Jurkat, Clone E6-1 (cell line): ENCODE results near the gene TBC1D2.

Experiments used
- DNase-seq: peaks from one replicate; pipeline ENCODE4 v3.0.0-alpha.2; 2011; ENCODE audit warnings: low read depth, low spot score
- H3K4me3 ChIP-seq: 2 replicates; pipeline ENCODE4 v1.5.1; 2011; ENCODE audit warnings: mild to moderate bottlenecking, low read length, control low read depth, moderate library complexity

TBC1D2 gene

DNA sequence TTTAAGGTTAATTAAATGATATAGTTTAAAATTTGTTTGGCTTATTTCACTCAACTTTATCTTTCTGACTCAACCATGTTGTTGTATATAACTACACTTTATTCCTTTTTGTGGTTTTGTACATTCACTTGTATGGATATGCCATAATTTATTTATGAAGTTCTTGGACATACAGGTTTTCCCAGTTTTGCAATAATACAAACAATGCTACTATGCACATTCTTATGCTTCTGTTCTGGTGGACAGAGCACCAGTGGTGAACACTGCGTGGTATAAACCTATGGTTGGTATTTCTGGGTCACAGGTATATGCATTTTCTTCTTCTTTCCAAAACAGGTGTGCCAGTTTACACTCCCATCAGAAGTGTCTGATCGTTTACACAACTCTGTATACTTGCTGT, 100.8 kb downstream of the TBC1D2 start:
- no peak for DNase-seq
- H3K4me3 ChIP-seq = no peak overlapping the region

DNA sequence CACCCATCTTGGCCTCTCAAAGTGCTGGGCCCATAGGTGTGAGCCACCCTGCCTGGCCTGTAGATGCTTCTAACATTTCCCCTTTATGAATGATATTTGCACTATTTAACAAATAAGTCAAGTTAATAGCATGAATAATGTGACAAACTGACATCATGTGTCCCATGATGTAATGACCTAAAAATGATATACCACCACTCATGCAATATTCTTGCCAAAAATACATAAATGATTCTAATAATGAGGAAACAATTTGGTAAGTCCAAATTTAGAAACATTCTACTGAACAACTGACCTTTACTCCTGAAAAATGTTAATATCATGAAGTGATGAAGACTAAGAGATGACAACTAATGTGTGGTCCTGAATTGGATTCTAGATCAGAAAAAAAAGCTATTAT, 102.9 kb downstream of the TBC1D2 start:
- no peak for DNase-seq

DNA sequence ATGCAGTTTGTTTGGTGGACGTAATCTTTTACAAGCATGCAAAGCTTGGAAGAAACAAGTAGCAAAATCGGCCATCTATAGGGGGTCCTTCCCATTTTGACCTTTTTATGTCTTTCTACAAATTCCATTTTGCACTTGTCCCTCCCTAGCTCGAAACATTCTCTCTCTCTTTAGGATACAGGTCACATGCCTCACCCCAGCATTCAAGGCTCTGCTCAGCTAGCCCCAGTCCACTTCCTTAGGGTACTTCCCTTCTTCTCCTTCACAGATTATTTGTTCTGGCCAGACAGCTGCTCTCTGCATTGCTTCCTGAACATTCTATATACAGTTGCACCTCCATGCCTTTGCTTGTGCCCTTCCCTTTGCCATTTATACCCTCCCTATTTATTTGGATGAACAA, 104.7 kb downstream of the TBC1D2 start:
- no peak overlapping the region for H3K4me3 ChIP-seq
- DNase-seq = no peak

More for the DNA sequence above, 102.9 kb downstream of the TBC1D2 start:
- no peak overlapping the region for H3K4me3 ChIP-seq

DNA sequence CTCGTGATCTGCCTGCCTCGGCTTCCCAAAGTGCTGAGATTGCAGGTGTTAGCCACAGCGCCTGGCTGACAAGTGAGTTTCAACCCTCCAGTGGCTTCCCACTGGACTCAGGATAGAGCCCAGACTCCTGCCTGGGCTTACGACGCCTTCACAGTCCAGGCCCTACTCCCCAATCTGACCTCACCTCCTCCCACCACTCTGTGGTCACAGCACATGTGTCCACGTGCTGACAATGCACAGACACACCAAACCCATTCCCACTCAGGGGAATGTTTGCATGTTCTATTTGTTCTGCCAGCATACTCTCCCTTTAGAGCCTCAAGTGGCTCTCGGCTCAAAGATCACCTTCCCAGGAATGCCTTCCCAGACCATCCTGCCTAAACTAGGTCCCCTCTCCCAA, 105.3 kb downstream of the TBC1D2 start:
- H3K4me3 ChIP-seq = no peak overlapping the region
- no peak for DNase-seq

DNA sequence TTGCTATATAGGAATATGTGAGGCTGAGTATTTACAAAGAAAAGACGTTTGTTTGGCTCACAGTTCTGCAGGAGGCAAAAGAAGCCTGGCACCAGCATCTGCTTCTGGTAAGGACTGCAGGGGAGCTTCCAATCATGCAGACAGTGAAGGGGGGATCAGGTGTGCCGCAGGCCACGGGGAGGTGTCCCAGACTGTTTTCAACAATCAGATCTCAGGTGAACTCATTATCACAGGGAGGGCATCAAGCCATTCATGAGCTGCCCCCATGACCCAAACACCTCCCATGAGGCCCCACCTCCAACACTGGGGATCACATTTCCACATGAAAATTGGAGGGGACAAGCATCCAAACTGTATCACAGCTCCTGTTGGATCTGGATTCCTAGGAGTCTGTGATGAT, 106.0 kb downstream of the TBC1D2 start:
- DNase-seq = no peak
- H3K4me3 ChIP-seq = no peak overlapping the region
